SKM-1 (cell line): ENCODE results near the gene LILRB2.
A peak's percentile ranks its signal among the peaks of the same experiment; 100 is the strongest.
"Not testable (repeated sequence)": the region's sequence is repeated elsewhere in the genome, so short reads cannot be mapped to it uniquely, and the experiment has no call there.

Experiments
- DNase-seq: peaks from one replicate; lab custom pipeline; 2025; ENCODE audit not compliant: unreplicated experiment; lab: John Stamatoyannopoulos, UW

LILRB2 gene

GRCh38 chr19:54275951-54276350, 5.0 kb downstream of the LILRB2 start:
- DNase-seq = no peak

- DNase-seq = not testable (repeated sequence)
Observed at GRCh38 chr19:54274516-54274915, 6.4 kb downstream of the LILRB2 start.

- DNase-seq = no peak
Observed at GRCh38 chr19:54273821-54274220, 7.1 kb downstream of the LILRB2 start.

- not testable (repeated sequence) for DNase-seq
Observed at GRCh38 chr19:54272181-54272580, 8.7 kb downstream of the LILRB2 start.

GRCh38 chr19:54271587-54271986, 9.3 kb downstream of the LILRB2 start:
- DNase-seq = not testable (repeated sequence)

- no peak for DNase-seq
Observed at GRCh38 chr19:54271106-54271505, 9.8 kb downstream of the LILRB2 start.

GRCh38 chr19:54268936-54269335, 12.0 kb downstream of the LILRB2 start:
- DNase-seq = no peak

- DNase-seq = peak; percentile 24
Observed at GRCh38 chr19:54266133-54266532, 14.8 kb downstream of the LILRB2 start.

- no peak for DNase-seq
Observed at GRCh38 chr19:54262470-54262869, 18.4 kb downstream of the LILRB2 start.

GRCh38 chr19:54262066-54262465, 18.8 kb downstream of the LILRB2 start:
- no peak for DNase-seq

- no peak for DNase-seq
Observed at GRCh38 chr19:54257116-54257480, 23.8 kb downstream of the LILRB2 start, which contains the start of gene LILRB5. LILRB5 (minus strand) TSS chr19:54257273; CDS start chr19:54257193, 80 bp downstream.

GRCh38 chr19:54256250-54257115, 24.4 kb downstream of the LILRB2 start:
- DNase-seq = no peak

- no peak for DNase-seq
Observed at GRCh38 chr19:54255105-54255775, 25.7 kb downstream of the LILRB2 start.

- DNase-seq = no peak
Observed at GRCh38 chr19:54254195-54254906, 26.6 kb downstream of the LILRB2 start.

GRCh38 chr19:54253331-54254194, 27.3 kb downstream of the LILRB2 start:
- DNase-seq = no peak

- DNase-seq = no peak
Observed at GRCh38 chr19:54252845-54253244, 28.1 kb downstream of the LILRB2 start.

- DNase-seq = no peak
Observed at GRCh38 chr19:54252243-54252642, 28.7 kb downstream of the LILRB2 start.

- DNase-seq = peak; percentile 6
Observed at GRCh38 chr19:54248016-54248601, 32.8 kb downstream of the LILRB2 start.

GRCh38 chr19:54247106-54247930, 33.6 kb downstream of the LILRB2 start:
- no peak for DNase-seq
